ENCODE results near the gene SPATS2L. TPM values are rescaled to one million over a fixed set of nuclear protein-coding genes. Genes with fewer than 3 reads are reported as not detected.

SPATS2L gene
- polyA plus RNA-seq, 3 donors, result 129 to 143 (median 132) TPM

DNA sequence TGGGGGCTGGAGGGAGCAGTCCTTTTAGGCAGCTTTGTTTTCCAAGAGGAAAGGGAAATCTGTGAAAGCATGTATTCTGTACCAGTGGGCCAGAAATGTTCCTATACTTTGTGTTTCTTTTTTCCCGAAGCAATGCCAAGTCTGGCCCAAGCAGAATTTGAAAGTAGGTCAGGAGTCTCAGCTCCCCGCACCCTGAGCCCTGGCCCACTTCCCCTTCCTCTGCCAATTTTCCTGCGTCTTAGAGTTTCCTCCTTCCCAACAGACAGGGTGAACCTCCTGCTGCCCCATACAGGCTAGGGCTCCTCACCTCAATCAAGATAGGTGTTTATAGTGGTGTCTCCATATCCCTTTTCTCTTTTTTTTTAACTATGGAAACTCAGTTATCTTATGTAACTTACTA, 138.0 kb downstream of the SPATS2L start:
- DNase-seq (ENCODE audit: extremely low read depth in 1 of 11, low read depth in 9 of 11, low spot score in 4 of 11), result no peak

DNA sequence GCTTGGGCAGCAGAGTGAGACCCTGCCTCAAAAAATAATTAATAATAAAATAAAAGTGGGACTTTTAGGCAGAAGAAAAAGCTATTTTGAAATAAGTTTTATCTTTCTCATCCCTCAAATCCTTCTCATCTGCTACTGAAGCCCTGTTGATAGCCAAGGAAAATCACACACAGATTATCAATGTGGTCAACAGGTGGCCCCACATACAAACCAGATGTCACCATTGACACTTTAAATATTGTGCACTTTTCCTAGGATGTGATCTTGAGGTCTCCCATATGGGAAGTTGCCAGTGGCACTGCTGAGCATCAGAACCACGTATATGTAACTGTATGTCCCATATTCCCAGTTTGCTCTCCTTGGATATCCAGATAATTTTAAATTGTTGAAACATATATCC, 138.8 kb downstream of the SPATS2L start:
- no peak for DNase-seq (ENCODE audit: extremely low read depth in 1 of 11, low read depth in 9 of 11, low spot score in 4 of 11)

DNA sequence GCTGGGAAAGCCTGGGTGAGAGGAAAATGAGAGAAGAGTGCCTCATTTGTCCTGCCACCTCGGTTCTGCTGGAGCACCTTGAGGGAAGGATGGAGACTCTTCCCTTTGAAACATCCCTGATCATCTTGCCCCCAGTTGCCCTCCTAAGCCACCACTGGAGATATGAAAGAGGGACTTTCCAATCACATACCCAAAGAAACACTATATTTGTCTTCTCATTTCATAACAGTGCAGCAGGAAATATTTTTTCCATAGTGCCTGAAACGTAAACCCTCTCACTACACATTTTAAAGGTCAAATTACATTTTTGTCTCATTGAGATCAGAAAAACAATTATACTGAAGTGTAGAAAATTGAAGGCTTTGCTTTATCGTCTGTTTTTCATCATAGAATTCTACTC, 140.1 kb downstream of the SPATS2L start:
- DNase-seq (ENCODE audit: extremely low read depth in 1 of 11, low read depth in 9 of 11, low spot score in 4 of 11), result no peak

DNA sequence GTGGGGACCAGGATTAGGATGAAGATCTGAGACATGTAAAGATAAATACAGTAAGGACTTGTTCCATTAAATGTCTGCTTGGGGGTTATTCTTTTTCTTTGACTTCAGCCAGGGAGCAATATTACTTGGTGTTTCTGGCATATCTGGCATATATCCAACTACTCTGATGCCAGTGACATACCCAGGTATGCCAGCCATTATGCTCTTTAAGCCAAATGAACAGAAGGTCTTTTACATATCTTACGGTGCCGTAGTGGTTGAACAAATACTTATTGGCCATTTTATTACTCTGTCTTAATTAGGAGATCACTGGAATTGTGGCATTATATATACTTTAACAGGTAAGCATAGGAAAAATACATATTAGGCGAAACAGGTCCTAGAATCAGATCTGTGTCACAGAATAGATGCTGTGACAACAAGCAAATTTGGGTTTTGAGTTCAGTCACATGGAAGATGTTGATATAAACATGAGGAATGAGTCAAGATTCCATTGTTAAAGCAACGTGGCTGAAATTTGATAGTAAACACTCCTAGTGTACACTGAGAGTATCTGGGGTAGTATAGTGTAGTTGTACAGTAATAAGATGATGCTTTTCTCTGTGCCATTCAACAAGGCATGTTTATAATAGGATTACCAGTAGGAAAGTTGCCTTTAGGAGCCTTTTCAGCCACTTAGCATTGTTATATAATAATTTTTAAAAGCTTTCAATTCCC, 140.8 kb downstream of the SPATS2L start:
- DNase-seq (ENCODE audit: extremely low read depth in 1 of 11, low read depth in 9 of 11, low spot score in 4 of 11), result no peak

DNA sequence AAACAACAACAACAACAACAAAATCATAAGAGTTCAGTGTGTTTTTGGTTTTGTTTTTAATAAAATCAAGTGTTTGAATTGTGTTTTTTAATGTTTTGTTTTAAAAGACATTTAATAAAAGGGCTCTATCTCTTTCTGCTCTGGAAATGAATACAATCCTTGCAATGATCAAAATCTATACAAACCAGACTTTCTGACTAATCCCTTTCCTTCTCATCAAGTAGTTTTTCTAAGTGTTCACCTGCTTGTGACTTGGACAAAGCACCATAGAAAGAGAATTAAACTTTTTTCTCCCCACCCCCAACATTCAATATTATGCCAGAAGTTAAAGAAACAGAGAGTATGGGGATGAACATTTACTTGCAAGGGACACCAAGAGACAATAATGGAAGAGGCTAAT, 142.0 kb downstream of the SPATS2L start:
- no peak for DNase-seq (ENCODE audit: extremely low read depth in 1 of 11, low read depth in 9 of 11, low spot score in 4 of 11)

DNA sequence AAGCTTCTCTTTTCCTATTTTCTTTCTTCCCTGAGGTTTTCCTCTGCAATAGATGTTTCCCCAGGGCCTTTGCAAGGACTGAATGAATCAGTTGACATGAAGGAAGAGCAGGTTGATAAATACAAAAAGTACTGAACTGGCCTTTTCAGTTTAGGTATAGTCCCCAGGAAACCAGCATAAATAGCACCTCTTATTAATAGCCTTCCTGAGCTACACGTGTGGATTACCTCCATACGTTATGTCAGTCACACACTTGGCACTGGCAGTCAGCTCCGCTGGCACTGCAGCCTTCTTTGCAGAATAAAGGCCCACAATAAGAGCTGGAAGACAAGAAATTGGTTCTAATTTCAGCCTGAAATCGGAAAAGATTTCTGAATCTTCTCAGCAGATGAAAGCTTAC, 142.7 kb downstream of the SPATS2L start:
- no peak for DNase-seq (ENCODE audit: extremely low read depth in 1 of 11, low read depth in 9 of 11, low spot score in 4 of 11)

- DNase-seq (ENCODE audit: extremely low read depth in 1 of 11, low read depth in 9 of 11, low spot score in 4 of 11), result no peak
Measured at GRCh38 chr2:200450288-200450687, 143.8 kb downstream of the SPATS2L start.

- DNase-seq (ENCODE audit: extremely low read depth in 1 of 11, low read depth in 9 of 11, low spot score in 4 of 11), result no peak
Measured at GRCh38 chr2:200451511-200451910, 145.0 kb downstream of the SPATS2L start.

DNA sequence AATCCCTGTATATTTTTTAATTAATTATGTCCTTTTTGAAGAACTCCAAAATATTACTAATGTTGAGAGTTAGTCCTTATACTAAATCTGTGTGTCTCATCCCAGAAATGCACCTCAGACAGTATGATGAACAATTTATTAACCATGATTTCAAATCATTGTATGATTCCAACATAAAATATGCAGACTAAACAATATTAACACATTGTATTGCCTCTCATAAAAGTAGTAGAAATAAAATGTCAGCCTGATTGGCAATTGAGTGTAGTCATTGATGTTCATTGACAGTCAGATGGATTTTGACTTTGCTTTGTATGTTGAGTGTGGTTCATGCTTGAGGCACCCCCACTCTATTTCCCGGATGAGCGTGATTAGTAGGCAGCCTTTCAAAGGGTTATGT, 145.9 kb downstream of the SPATS2L start:
- DNase-seq (ENCODE audit: extremely low read depth in 1 of 11, low read depth in 9 of 11, low spot score in 4 of 11), result no peak

DNA sequence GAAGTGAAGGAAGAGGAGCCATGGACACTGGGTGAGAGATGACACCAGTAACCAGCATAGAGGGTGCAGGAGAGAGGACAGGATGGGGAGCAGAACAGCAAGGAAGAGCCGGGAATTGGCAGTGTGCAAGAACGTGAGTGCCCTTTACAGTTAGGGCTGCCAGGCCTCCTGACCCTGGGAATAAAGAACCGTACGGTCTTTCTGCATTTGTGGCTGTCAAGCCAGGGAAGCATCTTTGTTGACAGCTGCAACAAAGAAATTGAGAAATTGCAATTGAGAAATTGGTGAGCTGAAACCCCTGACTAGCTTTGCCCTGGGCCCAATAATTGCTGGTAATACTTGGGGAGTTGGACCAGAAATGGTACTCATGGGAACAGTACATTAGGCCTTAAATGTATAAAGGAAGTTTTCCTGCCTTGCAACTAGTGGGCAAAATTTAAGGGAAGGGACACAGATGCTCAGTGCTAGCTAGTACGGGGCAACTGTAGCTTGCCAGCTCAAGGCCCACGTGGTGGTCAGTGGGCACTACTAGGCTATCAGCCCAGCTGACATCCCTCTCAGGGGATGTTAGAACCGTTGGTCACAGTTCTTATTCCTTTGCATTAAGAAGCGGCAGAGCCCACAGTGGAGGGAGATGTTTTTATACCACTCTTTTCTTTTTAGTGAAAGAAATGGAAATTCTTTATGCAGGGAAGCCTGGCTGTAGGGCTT, 146.8 kb downstream of the SPATS2L start:
- DNase-seq (ENCODE audit: extremely low read depth in 1 of 11, low read depth in 9 of 11, low spot score in 4 of 11), result no peak

DNA sequence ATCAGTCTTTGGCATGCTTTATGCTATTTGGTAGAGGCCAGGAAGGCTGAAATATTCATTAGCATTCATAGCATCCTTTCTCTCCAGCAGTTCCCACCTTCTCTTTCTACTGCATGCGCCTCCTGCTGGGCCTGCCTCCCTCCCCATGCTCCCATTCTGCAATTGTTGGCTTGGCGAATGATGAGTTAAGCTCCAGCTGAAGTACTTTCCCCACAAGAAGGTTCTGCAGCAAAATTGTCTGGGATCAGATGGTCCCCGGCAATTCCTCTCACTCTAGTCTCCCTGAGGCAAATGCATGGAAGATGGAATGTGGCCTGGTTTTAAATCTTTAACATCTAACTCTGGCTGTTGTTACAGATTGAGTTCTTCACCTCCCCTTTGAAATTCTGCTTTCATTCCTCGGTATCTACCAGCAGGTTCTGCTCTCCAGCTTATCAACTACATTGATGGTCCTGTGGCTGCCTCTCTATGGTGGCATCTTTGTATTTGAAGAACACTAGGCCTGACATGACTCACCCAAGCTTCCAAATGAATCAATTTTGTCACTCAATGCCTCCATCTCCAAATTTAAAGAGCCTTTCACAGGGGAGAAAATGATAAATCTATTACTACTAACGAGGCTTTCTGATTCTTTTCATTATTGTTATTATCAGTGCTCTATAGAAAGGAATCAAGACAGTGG, 147.5 kb downstream of the SPATS2L start:
- DNase-seq (ENCODE audit: extremely low read depth in 1 of 11, low read depth in 9 of 11, low spot score in 4 of 11), result no peak

DNA sequence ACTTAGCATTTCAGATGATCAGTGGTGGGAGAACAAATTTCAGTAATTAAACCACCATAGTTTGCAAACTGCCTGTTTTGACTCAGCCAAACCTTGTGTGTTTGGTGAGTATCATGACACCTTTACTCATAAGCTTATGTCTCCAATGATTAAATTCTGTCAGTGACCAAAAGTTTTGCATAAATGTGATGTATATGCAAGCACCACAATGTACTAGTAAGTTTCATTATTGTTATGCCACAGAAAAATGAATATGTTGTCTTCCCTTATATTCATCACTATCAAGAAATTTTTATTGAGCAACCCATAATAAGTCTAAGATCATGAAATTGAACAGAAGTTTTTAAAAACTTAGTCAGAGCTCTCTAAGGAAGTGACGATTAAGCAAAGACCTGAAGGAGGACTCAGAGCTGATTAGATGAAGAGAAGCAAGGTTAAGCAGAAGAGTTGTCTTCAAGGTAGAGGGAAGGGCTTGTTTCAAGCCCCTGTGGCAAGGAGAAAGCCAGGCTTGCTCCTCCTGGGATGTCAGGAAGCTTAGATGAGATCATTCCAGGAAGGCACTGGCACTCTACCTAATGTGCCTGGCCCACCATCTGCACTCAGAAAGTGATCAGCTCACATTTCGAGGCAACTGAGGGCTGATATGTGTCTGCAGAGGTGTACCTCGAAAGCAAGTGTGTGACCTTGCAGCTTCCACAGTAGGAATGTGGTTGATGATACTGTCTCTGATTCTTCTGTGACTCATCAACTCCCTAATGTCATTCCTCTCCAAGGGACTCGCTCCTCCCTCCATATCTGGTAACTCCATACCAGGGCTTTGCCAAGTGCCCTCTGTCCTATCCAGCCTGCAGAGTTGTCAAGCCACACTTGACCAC, 148.7 kb downstream of the SPATS2L start:
- no peak for DNase-seq (ENCODE audit: extremely low read depth in 1 of 11, low read depth in 9 of 11, low spot score in 4 of 11)

GRCh38 chr2:200455958-200456421, 149.5 kb downstream of the SPATS2L start:
- DNase-seq (ENCODE audit: extremely low read depth in 1 of 11, low read depth in 9 of 11, low spot score in 4 of 11), result no peak

- no peak for DNase-seq (ENCODE audit: extremely low read depth in 1 of 11, low read depth in 9 of 11, low spot score in 4 of 11)
Measured at GRCh38 chr2:200456567-200456966, 150.1 kb downstream of the SPATS2L start.

DNA sequence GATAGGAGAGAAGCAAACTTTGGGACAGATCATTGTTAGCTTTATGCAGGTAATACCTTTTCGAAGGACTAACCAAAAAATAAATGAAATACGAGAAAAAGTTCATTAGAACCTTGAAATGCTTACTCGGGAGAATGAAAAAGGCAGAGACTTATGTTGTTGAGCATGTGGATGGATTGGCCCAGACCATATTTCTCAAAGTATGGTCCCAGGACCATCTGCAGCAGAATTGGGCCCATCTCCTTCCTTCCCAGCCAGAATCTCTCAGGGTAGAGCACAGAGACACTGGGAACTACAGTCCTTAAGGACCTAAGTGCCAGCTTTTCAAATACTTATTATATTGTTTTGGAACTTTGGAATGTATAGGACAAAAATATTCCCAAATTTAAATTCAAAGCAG, 152.6 kb downstream of the SPATS2L start:
- no peak for DNase-seq (ENCODE audit: extremely low read depth in 1 of 11, low read depth in 9 of 11, low spot score in 4 of 11)

- no peak for DNase-seq (ENCODE audit: extremely low read depth in 1 of 11, low read depth in 9 of 11, low spot score in 4 of 11)
Measured at GRCh38 chr2:200461846-200462710, 155.6 kb downstream of the SPATS2L start.

DNA sequence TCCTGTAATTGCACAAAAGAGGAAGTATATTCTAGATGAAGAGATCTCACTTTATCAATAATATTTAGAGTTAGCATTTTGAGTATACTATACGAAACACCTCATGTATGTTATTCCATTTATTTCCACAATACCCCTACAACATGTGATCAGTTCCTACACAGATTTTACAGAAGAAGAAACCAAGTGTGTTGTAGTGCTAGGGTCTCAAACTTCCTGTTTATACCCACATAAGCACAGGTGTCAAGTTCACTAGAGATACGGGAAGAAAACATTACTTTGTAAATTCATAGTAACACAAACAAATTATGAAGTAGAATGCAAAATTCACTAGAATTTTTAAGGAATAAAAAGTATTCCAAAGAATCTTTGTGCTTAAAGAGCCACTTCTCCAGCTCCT, 157.0 kb downstream of the SPATS2L start:
- DNase-seq (ENCODE audit: extremely low read depth in 1 of 11, low read depth in 9 of 11, low spot score in 4 of 11), result no peak

Measured in renal cortex interstitium (tissue), 11 donors.